Ureter (tissue), 1 donor: ENCODE data around the gene LDB3. TPM values are rescaled to one million over a fixed set of nuclear protein-coding genes. Genes with fewer than 3 reads are reported as not detected.

Experiments
- DNase-seq: peaks from one replicate; pipeline ENCODE4 v3.0.0-alpha.2; 2020; ENCODE audit warnings: low spot score
- total RNA-seq: library from RNA; stranded (reverse); gene quantifications from one replicate; pipeline ENCODE4 v1.2.4, GENCODE V29; 2023
- donor health status: DM: yes; HTN: yes; CAD: no.

LDB3 gene
- total RNA-seq, 1 donor from 2014 or later = 15.9 TPM

DNA sequence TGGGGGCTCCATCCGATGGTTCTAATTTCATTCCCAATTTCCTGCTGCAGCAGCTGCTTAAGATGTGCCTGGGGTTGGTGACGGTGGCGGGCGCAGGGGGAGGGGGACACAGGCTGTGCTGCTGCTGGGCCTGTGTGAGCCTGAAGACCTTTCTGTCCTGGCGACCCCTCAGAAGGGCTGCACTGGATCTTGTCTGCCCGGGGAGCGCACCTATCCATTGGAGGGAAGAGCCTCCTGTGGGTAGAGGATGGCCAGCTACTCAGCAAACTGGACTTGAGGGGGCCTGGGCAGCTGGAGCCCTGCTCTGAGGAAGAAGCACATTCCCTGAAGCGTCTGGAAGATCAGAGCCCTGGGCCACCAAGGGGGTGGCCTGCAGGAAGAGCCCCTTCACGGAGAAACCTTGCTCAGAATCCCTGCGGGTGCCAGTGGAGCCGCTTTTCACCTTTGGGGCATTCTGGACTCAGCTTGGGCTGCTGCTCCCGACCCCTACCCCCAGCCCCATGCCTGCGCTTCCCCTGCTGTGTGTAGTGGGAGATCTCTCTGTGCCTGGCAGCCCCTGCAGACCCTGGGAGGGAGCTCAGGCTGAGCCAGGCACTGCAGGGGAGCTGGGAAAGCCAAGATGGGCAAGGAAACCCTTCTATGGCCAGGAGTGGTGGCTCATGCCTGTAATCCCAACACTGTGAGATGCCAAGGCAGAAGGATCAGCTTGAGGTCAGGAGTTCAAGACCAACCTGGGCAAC is 17.8 kb downstream of the LDB3 start:
- DNase-seq = no peak

DNA sequence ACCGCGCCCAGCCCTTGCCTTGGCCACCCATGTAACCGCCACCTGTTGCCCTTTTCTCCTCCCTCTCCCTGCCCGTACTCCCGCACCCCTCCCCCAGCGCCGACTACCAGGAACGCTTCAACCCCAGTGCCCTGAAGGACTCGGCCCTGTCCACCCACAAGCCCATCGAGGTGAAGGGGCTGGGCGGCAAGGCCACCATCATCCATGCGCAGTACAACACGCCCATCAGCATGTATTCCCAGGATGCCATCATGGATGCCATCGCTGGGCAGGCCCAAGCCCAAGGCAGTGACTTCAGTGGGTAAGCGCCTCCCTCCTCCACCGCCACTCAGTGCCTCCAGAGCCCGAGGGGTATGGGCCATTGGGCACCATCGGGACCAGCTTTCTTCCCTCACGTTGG is 18.7 kb downstream of the LDB3 start:
- DNase-seq = no peak

DNA sequence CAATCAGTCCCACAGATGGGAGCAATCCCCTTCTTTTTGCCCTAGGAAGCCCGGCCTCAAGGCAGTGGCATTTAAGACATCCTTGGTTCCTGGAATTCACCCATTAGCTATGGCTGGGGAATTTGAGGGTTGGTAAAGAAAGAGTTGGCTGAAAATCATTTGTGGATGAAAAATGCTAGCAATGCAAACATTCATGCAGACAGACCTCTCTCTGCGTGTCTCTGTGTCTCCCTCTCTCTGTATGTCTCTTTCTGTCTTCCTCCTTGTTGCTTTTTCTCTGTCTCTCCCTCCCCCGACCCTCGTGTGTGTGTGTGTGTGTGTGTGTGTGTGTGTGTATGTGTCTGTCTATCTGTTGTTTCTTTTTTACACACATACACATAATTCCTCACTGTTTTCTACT is 19.4 kb downstream of the LDB3 start:
- no peak for DNase-seq

DNA sequence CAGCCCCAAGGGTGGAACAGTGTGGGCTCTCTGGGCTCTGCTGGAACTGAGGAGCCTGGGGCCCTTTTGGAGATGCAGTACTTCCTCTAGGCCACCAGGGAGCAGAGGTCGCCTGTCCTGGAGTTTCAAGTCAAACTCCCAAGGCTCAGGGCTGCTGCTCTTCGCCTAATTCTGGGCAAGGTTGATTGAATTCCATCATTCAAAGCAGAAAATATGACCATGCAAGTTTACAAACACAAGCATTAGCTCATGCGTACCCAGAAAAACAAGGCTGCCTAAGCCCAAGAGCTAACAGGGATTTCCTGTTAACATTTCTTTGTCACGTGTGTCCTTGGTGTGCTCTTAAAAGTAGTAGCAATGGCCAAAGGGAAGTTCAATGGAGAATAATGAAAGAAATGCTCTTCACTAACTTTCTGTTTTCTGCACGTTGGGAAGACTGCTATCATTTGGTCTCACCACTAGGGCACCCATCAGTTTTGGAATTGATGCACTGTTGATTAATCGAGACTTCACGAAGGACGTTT is 20.1 kb downstream of the LDB3 start:
- peak; percentile 70 for DNase-seq

DNA sequence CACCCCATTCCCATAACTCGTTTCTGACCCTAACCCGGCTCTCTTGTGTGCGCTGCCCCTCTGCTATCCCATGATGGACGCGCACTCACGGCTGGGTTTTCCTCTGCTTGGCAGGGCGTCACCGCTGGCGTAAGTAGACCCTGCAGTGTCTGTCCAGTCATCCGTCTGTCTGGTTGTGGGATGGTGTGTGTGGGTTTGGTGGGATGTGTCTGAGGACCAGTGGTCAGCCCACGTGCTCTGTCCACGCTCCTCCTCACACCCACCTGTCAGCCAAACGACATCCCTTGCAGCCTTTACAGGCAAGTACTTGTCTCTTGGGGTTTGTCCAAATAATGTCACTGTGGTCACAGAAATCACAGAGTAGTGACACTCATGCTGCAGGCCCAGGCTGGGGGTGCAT is 20.8 kb downstream of the LDB3 start:
- DNase-seq = no peak

DNA sequence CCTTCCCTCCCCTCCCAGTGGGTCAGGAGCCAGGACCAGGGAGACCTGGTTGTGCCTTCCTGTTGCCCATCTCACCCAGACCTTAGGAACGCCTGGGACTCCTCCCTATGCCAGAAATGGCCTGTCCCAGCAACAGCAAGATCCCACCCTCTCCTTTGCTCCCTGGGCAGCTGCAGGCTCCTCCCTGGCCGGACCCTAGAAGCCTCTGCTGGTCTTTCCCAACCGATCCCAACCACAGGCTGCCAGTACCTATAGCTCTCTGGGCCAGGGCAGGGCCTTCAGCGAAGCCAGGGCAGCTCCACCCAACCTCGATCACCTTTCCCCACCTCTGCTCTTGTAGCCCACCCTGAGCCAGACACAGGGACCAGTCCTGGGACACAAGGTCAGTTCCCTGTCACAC is 21.9 kb downstream of the LDB3 start:
- no peak for DNase-seq

DNA sequence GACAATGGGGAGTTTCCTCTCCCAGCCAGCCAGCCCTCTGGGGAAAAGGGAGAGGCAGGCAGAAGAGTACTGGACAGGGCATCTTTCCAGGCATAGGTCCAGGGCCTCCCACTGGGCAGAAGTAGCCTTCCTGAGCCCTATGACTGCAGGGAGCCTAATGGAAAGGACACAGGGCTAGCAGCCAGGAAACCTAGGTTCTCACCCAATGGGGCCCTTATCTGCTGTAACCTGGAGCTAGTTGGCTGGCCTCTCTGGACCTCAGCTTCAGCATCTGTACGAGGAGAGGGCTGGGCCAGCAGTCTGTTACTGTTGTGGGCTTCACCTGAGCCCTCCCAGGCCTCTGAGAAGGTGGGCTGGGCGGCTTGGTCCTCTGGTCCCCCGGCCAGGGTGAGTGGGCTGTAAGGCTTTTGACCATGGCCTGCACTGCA is 22.4 kb downstream of the LDB3 start:
- DNase-seq = no peak

DNA sequence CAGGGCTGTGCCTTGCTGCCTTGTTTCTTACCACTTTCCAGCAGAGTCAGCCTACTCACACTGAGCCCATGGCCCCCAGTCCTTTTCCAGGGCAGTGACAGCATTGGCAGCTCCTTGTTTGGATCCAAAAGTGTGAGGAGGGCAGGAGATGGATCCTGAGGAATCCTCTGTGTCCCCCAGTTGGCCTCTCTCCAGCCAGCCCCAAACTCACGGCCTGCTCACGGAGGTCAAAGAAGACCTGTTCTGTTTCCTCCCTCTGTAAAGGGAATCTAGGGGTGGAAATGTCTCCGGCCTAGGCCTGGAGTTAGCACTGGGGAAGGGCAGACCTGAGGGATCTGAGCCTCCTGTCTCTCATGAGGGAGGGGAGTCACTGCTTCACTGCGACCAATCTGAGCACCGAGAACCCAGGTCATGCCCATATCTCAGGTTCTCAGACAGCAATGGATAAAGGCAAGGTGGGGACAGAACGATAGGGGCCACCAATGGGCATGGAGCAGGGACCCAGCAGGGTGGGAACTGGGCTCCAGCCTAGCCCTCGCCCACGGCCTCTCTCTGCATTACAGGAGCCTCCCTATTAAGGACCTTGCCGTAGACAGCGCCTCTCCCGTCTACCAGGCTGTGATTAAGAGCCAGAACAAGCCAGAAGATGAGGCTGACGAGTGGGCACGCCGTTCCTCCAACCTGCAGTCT is 23.2 kb downstream of the LDB3 start:
- no peak for DNase-seq

DNA sequence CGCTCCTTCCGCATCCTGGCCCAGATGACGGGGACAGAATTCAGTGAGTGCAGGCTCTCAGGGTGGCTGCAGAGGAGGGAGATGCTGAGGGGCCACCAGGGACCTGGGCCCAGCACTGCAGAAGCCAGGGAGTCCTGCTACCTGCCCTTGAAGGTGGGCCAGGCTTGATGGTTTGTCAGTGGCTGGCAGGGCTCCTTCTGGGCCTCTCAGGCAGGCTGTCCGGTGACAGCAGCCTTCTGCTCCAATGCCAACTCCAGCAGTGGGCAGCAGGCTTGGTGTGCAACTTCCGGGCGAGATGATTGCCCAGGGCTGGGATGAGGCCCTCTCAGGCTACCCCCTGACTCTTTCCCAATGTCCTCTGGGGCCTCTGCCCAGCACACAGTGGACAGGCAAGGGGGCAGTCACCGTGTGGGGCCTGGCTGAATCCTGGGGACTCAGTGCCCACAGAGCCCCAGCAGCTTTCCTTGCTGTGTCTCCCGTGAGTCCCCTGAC is 23.8 kb downstream of the LDB3 start:
- DNase-seq = no peak

DNA sequence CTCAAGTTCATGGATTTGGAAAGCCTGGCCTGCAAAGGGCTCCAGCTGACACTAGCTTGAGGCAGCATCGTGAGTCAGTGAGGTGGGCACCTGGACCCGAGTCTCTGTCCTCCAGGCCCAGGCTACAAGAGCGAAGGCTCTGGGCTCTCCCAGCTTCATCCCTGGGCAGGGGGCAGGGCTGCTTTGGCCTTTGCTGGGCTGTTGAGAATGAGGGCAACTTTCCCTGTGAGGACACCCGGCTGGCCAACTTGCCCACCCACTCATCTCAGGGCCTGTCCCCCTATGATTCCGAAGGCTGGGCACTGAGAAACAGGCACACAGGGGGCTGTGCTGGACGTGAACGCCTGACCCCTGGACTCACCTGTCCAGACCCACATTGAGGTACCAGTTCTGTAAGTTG is 24.4 kb downstream of the LDB3 start:
- no peak for DNase-seq

DNA sequence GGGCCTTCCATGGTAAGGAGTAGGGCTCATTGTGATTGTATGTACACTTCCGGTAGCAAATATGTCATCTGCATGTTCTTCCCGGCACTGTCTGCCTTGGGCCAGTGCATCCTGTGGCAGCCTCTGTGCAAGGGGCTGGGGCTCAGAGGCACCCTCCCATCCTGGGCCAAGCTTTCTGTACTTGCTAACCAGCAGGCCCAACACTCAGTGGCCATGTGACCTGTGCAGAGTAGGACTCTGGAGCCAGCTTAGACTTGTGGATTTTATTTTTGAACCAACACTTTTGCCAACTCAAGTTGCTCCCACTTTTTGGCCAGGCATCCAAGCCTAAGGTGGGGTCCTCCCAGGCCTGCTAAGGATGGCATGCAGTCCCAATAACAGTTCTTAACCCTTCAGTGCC is 25.0 kb downstream of the LDB3 start:
- DNase-seq = no peak

DNA sequence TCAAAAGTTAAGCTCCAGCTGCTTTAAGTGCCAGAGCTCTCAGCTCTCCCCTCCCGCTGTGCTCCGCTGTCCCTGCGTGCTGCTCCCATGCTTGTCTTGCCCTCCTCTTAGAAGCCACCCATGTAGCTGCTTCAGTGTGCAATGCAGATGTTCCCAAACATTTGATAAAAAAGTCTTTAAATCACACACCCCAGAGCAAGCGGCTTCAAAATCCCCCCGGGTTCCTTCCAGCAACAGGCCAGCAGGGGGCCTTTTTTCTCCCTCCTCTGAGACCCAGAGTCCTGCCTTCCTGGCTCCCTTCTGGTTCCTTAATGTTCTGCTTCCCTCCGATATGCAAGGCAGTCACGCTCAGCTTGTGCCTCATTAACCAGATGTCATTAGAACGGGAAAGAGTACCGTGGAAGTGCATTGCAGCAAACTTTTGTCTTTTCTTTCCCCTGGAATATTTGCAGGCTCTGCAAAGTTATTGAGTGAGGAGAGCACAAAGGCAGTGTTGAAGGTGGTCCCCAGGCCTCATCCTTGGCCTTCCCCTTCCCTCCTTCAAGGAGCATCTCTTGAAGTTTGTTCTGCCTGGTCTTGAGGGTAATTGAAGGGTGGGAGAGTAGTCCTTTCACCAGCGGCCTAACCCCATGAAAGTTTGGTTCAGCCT is 25.5 kb downstream of the LDB3 start:
- no peak for DNase-seq

DNA sequence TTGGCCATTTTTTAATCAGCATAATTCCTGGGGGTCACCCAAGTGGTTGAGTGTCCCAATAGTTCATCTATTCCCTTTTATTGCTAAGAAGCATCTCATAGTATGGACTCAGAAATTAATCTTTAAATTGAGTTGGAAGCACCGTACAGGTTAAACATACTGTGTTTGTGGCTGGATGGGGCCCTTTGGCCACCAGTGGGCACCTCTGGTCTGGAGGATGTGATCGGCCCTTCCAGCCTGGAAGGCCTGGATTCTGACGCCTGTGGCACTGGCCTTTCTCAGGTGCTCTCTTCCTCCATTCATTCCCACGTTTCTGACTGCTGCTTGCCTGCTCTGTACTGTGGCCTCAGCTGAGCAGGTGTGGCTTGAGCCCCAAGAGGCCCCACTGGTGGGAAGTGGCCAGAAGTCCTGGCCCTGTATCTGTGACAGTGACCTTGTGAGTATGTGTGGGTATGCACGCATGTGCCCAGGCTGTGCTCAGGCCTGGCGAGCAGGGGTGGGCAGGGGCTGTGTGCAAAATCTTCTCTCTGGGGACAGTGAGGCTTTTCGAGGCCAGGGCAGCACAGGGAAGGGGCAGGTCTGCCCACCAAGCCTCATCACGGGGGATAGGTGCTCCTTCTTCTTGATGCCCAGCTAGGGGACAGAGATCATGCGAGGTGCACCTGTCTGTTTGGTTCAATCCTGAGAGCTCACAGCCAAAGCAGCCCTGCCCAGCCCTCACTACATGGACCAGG is 30.1 kb downstream of the LDB3 start:
- DNase-seq = no peak

DNA sequence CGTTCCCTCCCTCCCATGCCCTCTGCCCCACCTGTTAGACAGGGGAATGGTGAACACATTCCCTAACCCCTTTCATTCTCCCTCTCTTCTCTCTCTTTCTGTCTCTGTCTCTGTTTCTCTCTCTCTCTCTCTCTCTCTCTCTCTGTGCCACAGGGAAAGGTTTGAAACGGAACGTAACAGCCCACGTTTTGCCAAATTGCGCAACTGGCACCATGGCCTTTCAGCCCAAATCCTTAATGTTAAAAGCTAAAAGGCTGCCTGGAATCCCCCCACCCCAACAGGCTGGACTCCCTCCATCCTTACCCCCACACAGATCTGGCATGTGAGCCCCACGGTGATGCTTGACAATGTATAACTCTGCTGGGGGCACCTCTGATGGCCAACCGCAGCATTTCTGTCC is 30.8 kb downstream of the LDB3 start:
- DNase-seq = no peak

DNA sequence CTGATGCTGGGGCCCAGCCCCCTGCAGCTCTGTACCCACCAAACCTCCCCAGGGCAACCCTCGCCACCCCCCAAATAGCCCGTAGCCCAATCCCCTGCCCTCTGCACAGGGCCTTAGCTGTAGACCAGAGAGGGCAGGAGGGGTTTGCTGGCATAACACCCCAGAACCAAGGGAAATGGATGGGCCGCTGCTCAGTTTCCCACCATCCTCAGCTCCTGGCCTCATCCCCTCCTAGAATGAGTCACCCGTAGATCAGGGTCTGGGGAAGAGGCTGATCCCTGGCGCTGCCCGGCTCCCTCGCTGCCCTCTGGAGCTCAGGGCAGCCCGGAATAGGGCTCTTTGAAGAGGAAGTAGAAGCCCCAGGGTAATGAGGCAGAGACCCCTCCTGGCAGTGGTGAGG is 31.2 kb downstream of the LDB3 start:
- DNase-seq = no peak

DNA sequence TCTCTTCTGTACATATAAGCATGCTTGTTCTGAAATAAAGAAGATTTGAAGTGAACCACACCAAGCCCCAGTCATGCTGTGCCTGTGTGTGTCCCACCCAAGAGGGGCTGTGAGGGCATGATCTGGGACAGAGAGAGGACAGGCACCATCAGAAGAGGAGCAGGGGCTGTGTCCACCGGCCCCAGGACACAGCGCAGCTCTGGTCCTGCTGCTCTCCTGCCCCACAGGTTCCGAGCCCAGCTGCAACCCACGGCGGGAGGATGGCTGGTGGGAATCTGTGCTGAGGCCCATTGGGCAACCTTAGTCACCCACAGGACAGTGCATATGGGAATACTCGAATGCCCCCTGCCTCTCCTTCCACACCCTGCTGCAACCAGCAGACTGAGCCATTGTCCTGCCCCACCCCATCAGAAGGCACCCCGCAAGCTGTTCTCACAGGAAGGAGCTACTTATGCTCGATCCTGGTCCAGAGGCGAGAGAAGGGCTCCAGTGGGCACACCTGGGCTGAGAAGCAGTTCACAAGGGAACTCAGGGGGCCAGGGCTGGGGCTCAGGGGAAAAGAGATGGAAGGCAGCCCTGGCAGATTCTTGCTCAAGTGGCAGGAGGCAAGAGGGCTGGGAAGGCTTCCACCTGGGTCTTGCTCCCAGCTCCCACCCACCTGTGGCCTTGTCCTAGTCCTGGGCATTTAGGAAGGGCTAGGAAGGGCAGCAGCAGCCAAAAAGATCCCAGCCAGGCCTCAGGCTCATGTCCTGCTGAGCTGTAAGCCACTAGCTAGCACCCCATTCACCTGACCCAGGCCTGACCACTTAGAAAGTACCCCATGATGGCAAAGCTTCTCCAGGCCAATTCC is 31.9 kb downstream of the LDB3 start:
- DNase-seq = no peak

DNA sequence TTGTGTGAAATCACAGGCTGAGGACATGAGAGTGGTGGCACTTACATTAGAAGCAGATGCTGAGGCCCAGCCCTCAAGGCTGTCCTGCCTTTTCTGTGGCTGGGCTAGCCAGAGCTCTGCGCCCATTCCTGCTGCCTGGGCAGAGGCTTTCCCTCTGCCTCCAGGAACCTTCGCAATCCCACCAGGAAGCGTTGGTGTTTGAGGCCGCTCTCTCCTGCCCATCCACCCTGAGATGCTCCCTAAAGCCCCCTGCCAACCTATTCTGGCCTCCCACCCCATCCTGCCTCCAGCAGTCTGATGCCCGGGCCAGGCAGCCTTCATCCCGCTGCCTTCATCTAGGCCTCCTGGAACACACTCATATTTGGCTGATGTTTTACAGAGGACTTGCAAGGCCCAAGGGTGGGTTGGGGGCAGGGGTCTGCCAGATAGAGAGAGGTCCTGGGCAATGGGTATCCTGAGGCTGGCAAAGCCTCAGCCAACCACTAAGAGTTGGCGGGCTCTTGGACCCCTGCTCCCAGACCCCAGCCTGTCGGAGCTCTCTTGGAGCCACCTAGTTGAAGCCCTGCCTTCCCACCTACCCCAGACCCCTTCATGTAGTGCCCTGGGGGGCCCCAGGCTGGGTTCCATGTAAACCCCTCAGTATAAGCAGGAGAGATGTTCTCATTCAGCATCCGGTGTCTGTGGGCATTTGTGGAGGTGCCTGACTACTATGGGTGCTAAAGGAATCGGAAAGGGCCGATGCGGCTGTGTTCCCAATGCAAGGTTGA is 32.7 kb downstream of the LDB3 start:
- no peak for DNase-seq

DNA sequence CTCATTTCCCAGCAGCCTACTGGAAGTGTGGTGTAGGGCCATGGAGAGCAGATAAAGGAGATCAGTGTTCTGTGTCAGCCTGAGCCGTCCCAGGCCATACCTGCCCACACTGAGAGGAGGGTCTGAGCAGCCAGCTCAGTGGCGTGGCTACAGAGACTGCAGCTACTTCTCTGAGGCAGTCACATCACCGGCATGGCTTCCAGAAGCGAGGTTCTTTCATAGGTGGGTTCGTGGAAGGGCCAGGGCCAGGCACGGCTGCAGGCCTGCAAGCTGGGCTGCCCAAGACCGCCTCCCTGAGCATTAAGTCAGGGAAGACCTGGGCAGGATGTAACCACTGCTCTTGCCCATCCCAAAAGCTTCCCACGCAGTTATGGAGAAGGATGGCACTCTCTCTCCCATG is 34.9 kb downstream of the LDB3 start:
- no peak for DNase-seq

DNA sequence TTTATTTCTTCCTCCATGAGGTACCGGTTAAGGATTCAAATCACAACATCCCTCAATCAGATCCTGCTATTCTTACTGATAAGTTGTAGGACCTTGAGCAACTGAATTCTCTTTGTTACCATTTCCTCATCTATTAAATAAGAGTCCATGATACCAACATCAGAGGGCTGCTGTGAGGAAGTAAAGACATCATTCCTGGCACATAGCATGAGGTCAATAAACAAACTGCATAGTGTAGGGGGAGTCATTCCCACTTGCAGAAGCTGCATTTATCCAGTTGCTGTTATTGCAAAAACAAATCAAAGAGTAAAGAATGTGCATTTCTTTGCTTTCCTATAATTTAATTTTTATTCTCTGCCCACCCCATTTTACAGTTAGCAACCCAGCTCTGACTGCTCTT is 36.8 kb downstream of the LDB3 start:
- no peak for DNase-seq

DNA sequence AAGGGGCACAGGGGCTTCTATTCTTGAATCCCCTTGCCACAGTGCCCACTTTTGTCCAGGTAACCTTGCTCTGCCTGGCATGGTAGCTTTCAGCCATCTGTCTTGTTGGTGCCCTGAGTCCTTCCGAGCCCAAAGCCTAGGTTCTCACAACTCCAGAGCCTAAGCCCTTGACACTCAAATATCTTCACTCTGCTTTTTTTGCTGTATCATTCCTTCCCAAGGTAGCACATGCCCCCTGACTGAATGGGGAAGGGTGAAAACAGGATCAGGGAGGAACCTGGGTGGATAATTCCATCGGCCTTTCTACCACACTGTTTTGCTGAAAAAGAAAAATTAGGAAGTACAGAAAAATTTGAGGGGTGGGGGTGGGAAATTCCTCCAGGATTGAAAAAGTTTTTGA is 37.6 kb downstream of the LDB3 start:
- no peak for DNase-seq
